HCT116 (cell line): ENCODE results near the gene EBP.

ENCODE experiments used
- EZH2 ChIP-seq: fragments of 200-600 bp; sonication (generic); IDR thresholded peaks from 2 replicates; pipeline ENCODE4 v1.6.1; 2017; ENCODE audit warnings: antibody characterized with exemption, mixed run types
- EZH2phosphoT487 ChIP-seq: fragments of 200-600 bp; IDR thresholded peaks from 2 replicates; pipeline ENCODE4 v1.6.1; 2018; ENCODE audit warnings: antibody characterized with exemption, borderline replicate concordance
- POLR2A ChIP-seq: IDR thresholded peaks from 2 replicates; pipeline ENCODE4 v1.7.0; 2011; ENCODE audit warnings: borderline replicate concordance; ENCODE audit not compliant: insufficient read depth, insufficient read length; ENCODE audit errors: extremely low read depth
- POLR2AphosphoS5 ChIP-seq: IDR thresholded peaks from 2 replicates; pipeline ENCODE4 v1.6.1; 2011; ENCODE audit warnings: mild to moderate bottlenecking, low read depth, low read length, moderate library complexity
- RAD21 ChIP-seq: IDR thresholded peaks from 2 replicates; pipeline ENCODE4 v1.6.1; 2012; ENCODE audit warnings: low read depth, mild to moderate bottlenecking
- SIN3A ChIP-seq: IDR thresholded peaks from 2 replicates; pipeline ENCODE4 v1.6.1; 2012; ENCODE audit warnings: low read depth
- SRF ChIP-seq: IDR thresholded peaks from 2 replicates; pipeline ENCODE4 v1.6.1; 2012; ENCODE audit warnings: low read depth
- YY1 ChIP-seq: IDR thresholded peaks from 2 replicates; pipeline ENCODE4 v1.6.1; 2011; ENCODE audit warnings: low read length, low read depth, moderate library complexity, mild to moderate bottlenecking; ENCODE audit not compliant: insufficient replicate concordance; ENCODE audit errors: extremely low read depth
- TF ChIP-seq, protein P1 (sequence below), 3 experiments: fragments of 200-600 bp in 1 of 3; sonication (generic) in 1 of 3; IDR thresholded peaks in 2 of 3; conservative IDR thresholded peaks in 1 of 3; 2 replicates each; pipeline ENCODE4 v1.5.1; 2012 to 2017; ENCODE audit warnings: low read depth in 2 of 3, low read length in 2 of 3, antibody characterized with exemption in 1 of 3, borderline replicate concordance in 1 of 3, control low read depth in 1 of 3, mild to moderate bottlenecking in 1 of 3, mixed read lengths in 1 of 3, mixed run types in 1 of 3, moderate library complexity in 1 of 3; ENCODE audit not compliant: insufficient read depth in 1 of 3
- TF ChIP-seq, protein P2 (sequence below): IDR thresholded peaks from 2 replicates; pipeline ENCODE4 v1.6.1; 2011; ENCODE audit warnings: mild to moderate bottlenecking, low read length, moderate library complexity; ENCODE audit not compliant: insufficient replicate concordance; ENCODE audit errors: extremely low read depth
- TF ChIP-seq, protein P3 (sequence below): IDR thresholded peaks from 2 replicates; pipeline ENCODE4 v1.6.1; 2012
- TF ChIP-seq, protein P4 (sequence below): IDR thresholded peaks from 2 replicates; pipeline ENCODE4 v1.6.1; 2012
- TF ChIP-seq, protein P5 (sequence below): IDR thresholded peaks from 2 replicates; pipeline ENCODE4 v1.6.1; 2012; ENCODE audit warnings: low read depth

DNA sequence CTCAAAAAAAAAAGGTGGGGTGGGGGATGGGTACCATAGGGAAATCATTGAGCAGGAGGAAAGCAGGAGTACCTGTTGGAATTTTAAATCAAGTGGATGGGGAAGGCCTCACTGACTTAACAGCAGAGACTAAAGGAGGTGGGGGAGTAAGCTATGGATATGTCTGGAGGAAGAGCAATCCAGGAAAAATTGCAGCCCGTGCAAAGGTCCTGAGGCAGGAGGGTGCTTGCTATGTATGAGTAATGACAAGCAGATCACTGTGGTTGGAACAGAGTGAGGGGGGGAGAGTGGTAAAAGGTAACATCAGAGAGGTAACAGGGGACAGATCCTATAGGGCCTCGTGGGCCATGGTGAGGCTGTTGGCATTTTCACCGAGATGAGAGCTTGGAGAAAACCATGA is 41.5 kb upstream of the EBP start:
- TF ChIP-seq RAD21 = no peak
- TF ChIP-seq SIN3A = no peak
- TF ChIP-seq, protein P1, sequence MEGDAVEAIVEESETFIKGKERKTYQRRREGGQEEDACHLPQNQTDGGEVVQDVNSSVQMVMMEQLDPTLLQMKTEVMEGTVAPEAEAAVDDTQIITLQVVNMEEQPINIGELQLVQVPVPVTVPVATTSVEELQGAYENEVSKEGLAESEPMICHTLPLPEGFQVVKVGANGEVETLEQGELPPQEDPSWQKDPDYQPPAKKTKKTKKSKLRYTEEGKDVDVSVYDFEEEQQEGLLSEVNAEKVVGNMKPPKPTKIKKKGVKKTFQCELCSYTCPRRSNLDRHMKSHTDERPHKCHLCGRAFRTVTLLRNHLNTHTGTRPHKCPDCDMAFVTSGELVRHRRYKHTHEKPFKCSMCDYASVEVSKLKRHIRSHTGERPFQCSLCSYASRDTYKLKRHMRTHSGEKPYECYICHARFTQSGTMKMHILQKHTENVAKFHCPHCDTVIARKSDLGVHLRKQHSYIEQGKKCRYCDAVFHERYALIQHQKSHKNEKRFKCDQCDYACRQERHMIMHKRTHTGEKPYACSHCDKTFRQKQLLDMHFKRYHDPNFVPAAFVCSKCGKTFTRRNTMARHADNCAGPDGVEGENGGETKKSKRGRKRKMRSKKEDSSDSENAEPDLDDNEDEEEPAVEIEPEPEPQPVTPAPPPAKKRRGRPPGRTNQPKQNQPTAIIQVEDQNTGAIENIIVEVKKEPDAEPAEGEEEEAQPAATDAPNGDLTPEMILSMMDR (IDR thresholded peaks at IDR 0.05 in 2 of 3, conservative IDR thresholded peaks at IDR 0.05 in 1 of 3; ENCODE audit: borderline replicate concordance in 1 of 3, insufficient read depth in 1 of 3, low read depth in 2 of 3, low read length in 2 of 3) = no peak
- TF ChIP-seq, protein P2, sequence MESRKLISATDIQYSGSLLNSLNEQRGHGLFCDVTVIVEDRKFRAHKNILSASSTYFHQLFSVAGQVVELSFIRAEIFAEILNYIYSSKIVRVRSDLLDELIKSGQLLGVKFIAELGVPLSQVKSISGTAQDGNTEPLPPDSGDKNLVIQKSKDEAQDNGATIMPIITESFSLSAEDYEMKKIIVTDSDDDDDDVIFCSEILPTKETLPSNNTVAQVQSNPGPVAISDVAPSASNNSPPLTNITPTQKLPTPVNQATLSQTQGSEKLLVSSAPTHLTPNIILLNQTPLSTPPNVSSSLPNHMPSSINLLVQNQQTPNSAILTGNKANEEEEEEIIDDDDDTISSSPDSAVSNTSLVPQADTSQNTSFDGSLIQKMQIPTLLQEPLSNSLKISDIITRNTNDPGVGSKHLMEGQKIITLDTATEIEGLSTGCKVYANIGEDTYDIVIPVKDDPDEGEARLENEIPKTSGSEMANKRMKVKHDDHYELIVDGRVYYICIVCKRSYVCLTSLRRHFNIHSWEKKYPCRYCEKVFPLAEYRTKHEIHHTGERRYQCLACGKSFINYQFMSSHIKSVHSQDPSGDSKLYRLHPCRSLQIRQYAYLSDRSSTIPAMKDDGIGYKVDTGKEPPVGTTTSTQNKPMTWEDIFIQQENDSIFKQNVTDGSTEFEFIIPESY = no peak
- no peak for TF ChIP-seq SRF
- TF ChIP-seq, protein P3, sequence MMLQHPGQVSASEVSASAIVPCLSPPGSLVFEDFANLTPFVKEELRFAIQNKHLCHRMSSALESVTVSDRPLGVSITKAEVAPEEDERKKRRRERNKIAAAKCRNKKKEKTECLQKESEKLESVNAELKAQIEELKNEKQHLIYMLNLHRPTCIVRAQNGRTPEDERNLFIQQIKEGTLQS = no peak
- TF ChIP-seq, protein P4, sequence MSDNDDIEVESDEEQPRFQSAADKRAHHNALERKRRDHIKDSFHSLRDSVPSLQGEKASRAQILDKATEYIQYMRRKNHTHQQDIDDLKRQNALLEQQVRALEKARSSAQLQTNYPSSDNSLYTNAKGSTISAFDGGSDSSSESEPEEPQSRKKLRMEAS = no peak
- no peak for TF ChIP-seq POLR2A
- no peak for TF ChIP-seq POLR2AphosphoS5
- TF ChIP-seq YY1 = no peak
- TF ChIP-seq EZH2phosphoT487 = no peak
- TF ChIP-seq EZH2 = no peak
- TF ChIP-seq, protein P5, sequence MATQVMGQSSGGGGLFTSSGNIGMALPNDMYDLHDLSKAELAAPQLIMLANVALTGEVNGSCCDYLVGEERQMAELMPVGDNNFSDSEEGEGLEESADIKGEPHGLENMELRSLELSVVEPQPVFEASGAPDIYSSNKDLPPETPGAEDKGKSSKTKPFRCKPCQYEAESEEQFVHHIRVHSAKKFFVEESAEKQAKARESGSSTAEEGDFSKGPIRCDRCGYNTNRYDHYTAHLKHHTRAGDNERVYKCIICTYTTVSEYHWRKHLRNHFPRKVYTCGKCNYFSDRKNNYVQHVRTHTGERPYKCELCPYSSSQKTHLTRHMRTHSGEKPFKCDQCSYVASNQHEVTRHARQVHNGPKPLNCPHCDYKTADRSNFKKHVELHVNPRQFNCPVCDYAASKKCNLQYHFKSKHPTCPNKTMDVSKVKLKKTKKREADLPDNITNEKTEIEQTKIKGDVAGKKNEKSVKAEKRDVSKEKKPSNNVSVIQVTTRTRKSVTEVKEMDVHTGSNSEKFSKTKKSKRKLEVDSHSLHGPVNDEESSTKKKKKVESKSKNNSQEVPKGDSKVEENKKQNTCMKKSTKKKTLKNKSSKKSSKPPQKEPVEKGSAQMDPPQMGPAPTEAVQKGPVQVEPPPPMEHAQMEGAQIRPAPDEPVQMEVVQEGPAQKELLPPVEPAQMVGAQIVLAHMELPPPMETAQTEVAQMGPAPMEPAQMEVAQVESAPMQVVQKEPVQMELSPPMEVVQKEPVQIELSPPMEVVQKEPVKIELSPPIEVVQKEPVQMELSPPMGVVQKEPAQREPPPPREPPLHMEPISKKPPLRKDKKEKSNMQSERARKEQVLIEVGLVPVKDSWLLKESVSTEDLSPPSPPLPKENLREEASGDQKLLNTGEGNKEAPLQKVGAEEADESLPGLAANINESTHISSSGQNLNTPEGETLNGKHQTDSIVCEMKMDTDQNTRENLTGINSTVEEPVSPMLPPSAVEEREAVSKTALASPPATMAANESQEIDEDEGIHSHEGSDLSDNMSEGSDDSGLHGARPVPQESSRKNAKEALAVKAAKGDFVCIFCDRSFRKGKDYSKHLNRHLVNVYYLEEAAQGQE = no peak
